GM18505 (cell line): ENCODE results near the gene GXYLT2.
A peak's percentile ranks its signal among the peaks of the same experiment; 100 is the strongest.

Experiments used
- ATAC-seq: cut with Tn5 transposase; IDR thresholded peaks from one replicate; pipeline ENCODE4 v1.9.1; 2021; ENCODE audit not compliant: unreplicated experiment
- POLR2A ChIP-seq: IDR thresholded peaks from 4 replicates; pipeline ENCODE4 v1.6.1; 2011; ENCODE audit warnings: borderline replicate concordance; ENCODE audit not compliant: insufficient read depth, insufficient read length; ENCODE audit errors: extremely low read depth

GXYLT2 gene

GRCh38 chr3:72932416-72932815 lies 44.6 kb downstream of the GXYLT2 start:
- TF ChIP-seq POLR2A = no peak
- ATAC-seq = no peak

DNA sequence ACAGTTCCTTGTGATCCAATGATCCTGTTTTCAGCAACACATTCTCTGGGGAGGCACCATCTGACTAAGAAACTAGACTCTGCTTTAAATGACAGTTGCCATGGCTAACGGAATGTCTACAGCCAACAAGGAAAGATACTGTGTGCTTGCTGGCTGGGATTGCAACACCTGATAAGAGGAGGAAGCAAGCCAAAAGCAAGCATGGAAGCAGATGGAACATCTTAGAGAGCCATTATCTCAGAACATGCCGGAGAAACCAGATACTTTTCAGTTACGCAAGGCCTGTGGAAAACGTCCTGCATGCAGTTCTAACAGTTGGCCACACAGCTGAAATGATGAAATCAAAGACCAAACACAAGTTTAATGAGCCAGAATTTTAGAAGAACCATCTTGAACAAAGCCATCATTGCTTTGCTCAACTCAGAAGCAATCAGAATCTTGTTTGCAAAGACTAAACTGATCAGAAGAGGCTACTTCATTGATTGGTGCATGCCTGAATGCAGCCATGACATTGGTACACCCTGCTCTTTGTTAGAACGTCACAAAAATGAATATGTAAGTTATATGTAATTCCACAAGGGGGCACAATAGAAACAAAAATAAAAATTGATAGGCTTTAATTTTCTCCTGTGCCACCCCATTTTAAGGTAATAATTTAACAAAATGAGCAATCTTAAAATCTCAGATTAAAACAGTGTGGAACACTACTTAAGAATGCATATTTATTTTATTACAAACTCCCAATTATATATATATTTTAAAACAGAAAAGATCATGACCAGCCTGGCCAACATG lies 50.8 kb downstream of the GXYLT2 start:
- no peak for TF ChIP-seq POLR2A
- peak; percentile 66 for ATAC-seq

DNA sequence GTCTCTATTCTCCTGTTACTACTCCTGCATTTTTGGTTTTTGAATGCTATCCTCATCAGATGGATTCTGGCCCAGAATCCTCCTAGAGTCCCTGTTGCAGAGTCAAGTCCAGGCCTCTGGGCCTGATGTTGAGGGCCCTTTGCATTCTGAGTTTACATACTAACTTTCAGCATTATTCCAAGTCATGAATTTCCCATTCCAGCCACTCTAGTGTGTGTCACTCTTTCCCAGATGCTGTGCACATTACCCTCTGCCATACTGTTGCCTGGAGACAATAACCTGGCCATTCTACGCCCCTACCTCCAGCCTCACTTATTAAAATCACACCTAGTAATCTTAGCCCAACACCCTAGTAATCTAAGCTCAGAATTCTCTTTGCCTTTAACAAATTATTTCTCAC lies 53.4 kb downstream of the GXYLT2 start:
- TF ChIP-seq POLR2A = no peak
- ATAC-seq = no peak

GRCh38 chr3:72942427-72942826 lies 54.6 kb downstream of the GXYLT2 start:
- ATAC-seq = no peak
- TF ChIP-seq POLR2A = no peak

DNA sequence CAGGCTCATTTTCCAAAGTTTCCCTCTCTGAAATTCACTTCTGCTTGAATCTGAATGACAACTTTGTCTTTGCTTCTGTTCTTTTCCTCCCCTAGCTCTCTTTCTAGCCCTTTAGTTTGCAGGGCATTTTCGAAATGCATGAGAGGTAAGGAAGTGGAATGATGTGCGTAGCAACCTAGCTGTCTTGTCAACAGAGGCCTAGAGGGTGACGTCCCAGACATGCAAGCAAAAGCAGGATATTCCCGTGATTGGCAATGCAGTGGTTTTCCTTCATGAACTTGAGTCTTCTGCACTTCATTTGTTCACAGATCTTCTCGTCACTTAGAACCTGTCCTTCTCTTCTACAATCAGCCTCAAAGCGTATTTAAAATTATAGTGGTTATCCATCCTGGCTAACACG lies 56.9 kb downstream of the GXYLT2 start:
- ATAC-seq = no peak
- TF ChIP-seq POLR2A = no peak

- ATAC-seq = no peak
- no peak for TF ChIP-seq POLR2A
These were observed 60.1 kb downstream of the GXYLT2 start for GRCh38 chr3:72947715-72948490.

GRCh38 chr3:72949016-72949415 lies 61.2 kb downstream of the GXYLT2 start:
- TF ChIP-seq POLR2A = no peak
- ATAC-seq = no peak

DNA sequence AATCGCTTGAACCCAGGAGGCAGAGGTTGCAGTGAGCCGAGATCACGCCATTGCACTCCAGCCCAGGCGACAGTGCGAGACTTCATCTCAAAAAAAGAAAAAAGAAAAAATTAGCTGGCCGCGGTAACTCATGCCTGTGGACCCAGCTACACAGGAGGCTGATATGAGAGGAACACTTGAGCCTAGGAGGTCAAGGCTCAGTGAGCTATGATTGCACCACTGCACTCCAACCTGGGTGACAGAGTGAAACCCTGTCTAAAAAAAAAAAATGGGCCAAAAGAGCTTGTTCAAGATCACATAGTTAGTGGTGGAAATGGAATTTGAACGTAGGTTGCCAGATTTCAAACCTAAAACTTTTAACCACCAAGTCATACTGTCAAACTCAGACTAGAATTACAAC lies 62.5 kb downstream of the GXYLT2 start:
- peak; percentile 65 for ATAC-seq
- TF ChIP-seq POLR2A = no peak

DNA sequence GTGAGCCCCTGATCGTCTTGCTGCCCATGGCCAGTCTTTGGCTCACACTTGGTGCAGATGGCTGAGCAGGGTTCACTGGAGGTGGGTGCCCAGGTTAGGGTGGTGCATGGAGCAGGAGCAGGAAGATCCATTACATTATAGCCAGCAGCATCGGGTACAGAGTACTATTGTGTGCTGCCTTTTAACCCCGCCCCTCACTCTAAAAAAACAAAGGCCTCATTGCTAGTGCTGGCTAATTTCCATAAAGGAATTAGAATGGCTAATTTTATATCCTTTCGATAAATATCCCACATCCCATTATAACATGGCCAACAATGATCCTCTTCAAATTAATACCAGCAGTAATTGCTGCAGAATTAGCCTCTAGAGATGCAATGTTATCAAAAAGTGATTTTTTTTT lies 63.0 kb downstream of the GXYLT2 start:
- no peak for TF ChIP-seq POLR2A
- peak; percentile 10 for ATAC-seq

DNA sequence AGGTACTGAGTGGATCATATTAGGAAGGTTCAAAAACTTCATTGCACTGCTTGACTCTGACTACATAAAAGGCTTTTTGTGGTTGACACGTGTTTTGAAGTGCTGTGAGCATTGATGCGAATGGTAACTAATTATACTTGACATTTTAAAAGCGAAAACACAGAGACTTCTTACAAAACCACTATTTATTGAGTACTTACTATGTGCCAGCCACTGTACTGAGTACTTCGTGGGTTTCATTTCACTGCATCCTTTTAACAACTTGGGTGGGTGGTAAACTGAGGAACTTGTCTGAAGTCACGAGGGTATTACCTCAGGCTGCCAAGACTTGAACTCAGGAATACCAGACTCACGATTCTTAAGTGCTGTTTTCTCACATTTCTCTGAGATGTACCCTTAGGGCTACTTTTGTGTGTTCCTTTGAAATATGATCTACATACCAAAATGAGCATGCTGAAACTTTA lies 63.4 kb downstream of the GXYLT2 start:
- no peak for ATAC-seq

GRCh38 chr3:72953325-72953956 lies 65.6 kb downstream of the GXYLT2 start:
- no peak for TF ChIP-seq POLR2A
- ATAC-seq = no peak

More for the DNA sequence above, 63.4 kb downstream of the GXYLT2 start:
- TF ChIP-seq POLR2A = no peak

DNA sequence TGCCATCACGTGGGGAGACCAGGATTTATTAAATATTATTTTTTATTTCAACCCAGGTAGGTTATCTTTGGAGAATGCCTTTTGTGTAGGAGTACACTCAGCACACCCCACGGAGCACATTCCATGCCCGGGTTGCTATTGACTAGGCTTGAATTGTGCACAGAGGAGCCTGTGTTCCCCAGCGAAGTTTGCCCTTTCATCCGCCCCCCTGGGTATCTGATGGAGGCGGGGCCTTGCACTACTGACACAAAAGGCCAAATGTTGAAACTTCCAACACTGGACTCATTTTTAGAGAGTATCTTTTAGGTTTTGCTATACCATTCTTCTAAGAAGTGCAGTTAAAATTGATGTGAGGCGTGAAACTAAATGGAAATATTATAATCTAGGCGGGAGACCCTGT lies 69.5 kb downstream of the GXYLT2 start:
- no peak for ATAC-seq
- no peak for TF ChIP-seq POLR2A

DNA sequence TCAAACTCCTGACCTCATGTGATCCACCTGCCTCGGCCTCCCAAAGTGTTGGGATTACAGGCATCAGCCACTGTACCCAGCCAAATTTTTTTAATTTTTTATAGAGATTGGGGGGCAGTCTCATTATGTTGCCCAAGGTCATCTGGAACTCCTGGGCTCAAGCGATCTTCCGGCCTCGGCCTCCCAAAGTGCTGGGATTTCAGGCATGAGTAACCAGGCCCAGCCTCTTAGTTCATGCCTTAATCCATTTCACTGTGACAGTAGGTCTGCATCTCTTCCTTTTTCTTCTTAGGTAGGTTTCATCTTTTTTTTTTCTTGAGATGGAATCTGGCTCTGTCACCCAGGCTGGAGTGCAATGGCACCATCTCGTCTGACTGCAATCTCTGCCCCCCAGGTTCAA lies 71.5 kb downstream of the GXYLT2 start:
- no peak for ATAC-seq
- TF ChIP-seq POLR2A = no peak
